Spleen (tissue), 11 donors: ENCODE results near the gene MYPOP. TPM values are rescaled to one million over a fixed set of nuclear protein-coding genes. Genes with fewer than 3 reads are reported as not detected.
"Not testable (repeated sequence)": the region's sequence is repeated elsewhere in the genome, so short reads cannot be mapped to it uniquely, and the experiment has no call there.

Experiments used
- DNase-seq: peaks from one replicate; pipeline ENCODE4 v3.0.0-alpha.2; 2020
- H3K27ac ChIP-seq, 8 donors: fragments of 200-600 bp; sonication (generic) in 7 of 8; 1 replicate in 4 of 8; 2 replicates in 4 of 8; pipeline versions ENCODE4 v1.5.0 to v1.8.0; 2016 to 2021; ENCODE audit warnings: inconsistent platforms in 4 of 8, mild to moderate bottlenecking in 4 of 8, moderate library complexity in 1 of 8
- H3K27me3 ChIP-seq, 7 donors: fragments of 200-600 bp; sonication (generic) in 6 of 7; replicated peaks in 1 of 7; 1 replicate in 4 of 7; 2 replicates in 3 of 7; pipeline versions ENCODE4 v1.5.0 to v1.8.0; 2016 to 2021; ENCODE audit warnings: inconsistent platforms in 3 of 7, mild to moderate bottlenecking in 1 of 7
- H3K36me3 ChIP-seq, 6 donors: fragments of 200-600 bp; sonication (generic) in 5 of 6; 1 replicate in 4 of 6; 2 replicates in 2 of 6; pipeline versions ENCODE4 v1.5.0 to v1.8.0; 2016 to 2021; ENCODE audit warnings: inconsistent platforms in 2 of 6
- H3K4me1 ChIP-seq, 6 donors: fragments of 200-600 bp; sonication (generic) in 5 of 6; 1 replicate in 3 of 6; 2 replicates in 3 of 6; pipeline versions ENCODE4 v1.5.0 to v1.8.0; 2016 to 2021; ENCODE audit warnings: inconsistent platforms in 3 of 6
- H3K4me3 ChIP-seq, 8 donors: fragments of 200-600 bp; sonication (generic) in 7 of 8; 1 replicate in 4 of 8; 2 replicates in 4 of 8; pipeline versions ENCODE4 v1.5.0 to v1.8.0; 2016 to 2021; ENCODE audit warnings: inconsistent platforms in 4 of 8, mild to moderate bottlenecking in 4 of 8, moderate library complexity in 2 of 8
- H3K9me3 ChIP-seq, 8 donors: fragments of 200-600 bp; sonication (generic) in 7 of 8; 1 replicate in 4 of 8; 2 replicates in 4 of 8; pipeline versions ENCODE4 v1.5.0 to v1.8.0; 2016 to 2021; ENCODE audit warnings: inconsistent platforms in 4 of 8
- POLR2A ChIP-seq, 3 donors: fragments of 450-650 bp; IDR thresholded peaks; one replicate each; pipeline ENCODE4 v1.5.1; 2017; ENCODE audit warnings: antibody characterized with exemption in 3 of 3, mild to moderate bottlenecking in 1 of 3
- POLR2AphosphoS5 ChIP-seq, 3 donors: sonication (generic); formaldehyde crosslinking; IDR thresholded peaks; one replicate each; pipeline ENCODE4 v1.5.1; 2017; ENCODE audit warnings: antibody characterized with exemption in 3 of 3
- WGBS, 5 donors: extraction: QIAGEN DNeasy Blood & Tissue Kit in 3 of 5; methylation state at CpG; one replicate each; pipeline versions ENCODE4 v1.1.5 to v1.1.7; 2013 to 2018; 5-methylcytosine and 5-hydroxymethylcytosine counted together
- intact Hi-C: fragments of 100-400 bp; cut with DNase I; formaldehyde crosslinking; loops from one replicate; pipeline ENCODE4 v1.15.0; 2023; ENCODE audit warnings: low total_unique reads
- polyA plus RNA-seq, 3 donors: library from polyadenylated mRNA; stranded (reverse); fragments of 200-250 nt; gene quantifications; one replicate each; pipeline ENCODE4 v1.2.1, GENCODE V29; 2013
- total RNA-seq, 7 donors: library from RNA; depleted of rRNA in 3 of 7; stranded (reverse); fragments of >200 nt in 3 of 7; fragmentation: NEBNext Ultra II Directional in 4 of 7; extraction: Animal tissue kit (Norgen Biotek cat#: 25700) in 4 of 7; gene quantifications; one replicate each; pipeline versions ENCODE4 v1.1.0 to v1.2.1, GENCODE V29; 2016 to 2021
- TF ChIP-seq, protein P1 (sequence below), 11 experiments: fragments of 200-600 bp in 7 of 11; fragments of 450-650 bp in 4 of 11; sonication (generic) in 4 of 11; IDR thresholded peaks in 8 of 11; conservative IDR thresholded peaks in 3 of 11; 1 replicate in 7 of 11; 2 replicates in 4 of 11; pipeline versions ENCODE4 v1.4.0 to v1.8.0; 2016 to 2021; ENCODE audit warnings: antibody characterized with exemption in 11 of 11, inconsistent platforms in 4 of 11, mild to moderate bottlenecking in 1 of 11
- donor health status: healthy with polysubstance abuse.
- donor health status: DM: no; HTN: no; CAD: no; lungs with moderate emphysema.
- donor health status: DM: no; HTN: no; CAD: no.
- donor health status: Bipolar disorder and iron deficiency.
- donor health status: healthy.
- donor health status: DM: no; HTN: no; CAD: no.
- donor health status: DM: yes; HTN: yes; CAD: no.

MYPOP gene
- total and polyA plus RNA-seq, 10 donors: 5.1 to 13.2 (median 9.5) TPM

DNA sequence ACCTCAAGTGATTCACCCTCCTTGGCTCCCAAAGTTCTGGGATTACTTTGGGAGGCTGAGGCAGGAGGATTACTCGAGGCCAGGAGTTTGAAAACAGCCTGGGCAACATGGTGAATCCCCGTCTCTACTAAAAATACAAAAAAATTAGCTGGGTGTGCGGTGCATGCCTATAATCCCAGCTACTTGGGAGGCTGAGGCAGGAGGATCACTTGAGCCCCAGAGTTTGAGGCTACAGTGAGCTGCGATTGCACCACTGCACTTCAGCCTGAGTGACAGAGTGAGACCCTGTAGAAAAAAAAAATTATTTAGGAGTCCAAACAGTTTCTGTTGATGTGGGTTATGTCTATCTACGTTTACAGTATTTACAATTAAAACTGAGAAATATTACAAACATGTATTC is 31.6 kb downstream of the MYPOP start:
- intact Hi-C loops: no loop called here
- TF ChIP-seq POLR2AphosphoS5 (IDR thresholded peaks at IDR 0.05) (no peak), POLR2A (IDR thresholded peaks at IDR 0.05) (no peak)
- TF ChIP-seq, protein P1, sequence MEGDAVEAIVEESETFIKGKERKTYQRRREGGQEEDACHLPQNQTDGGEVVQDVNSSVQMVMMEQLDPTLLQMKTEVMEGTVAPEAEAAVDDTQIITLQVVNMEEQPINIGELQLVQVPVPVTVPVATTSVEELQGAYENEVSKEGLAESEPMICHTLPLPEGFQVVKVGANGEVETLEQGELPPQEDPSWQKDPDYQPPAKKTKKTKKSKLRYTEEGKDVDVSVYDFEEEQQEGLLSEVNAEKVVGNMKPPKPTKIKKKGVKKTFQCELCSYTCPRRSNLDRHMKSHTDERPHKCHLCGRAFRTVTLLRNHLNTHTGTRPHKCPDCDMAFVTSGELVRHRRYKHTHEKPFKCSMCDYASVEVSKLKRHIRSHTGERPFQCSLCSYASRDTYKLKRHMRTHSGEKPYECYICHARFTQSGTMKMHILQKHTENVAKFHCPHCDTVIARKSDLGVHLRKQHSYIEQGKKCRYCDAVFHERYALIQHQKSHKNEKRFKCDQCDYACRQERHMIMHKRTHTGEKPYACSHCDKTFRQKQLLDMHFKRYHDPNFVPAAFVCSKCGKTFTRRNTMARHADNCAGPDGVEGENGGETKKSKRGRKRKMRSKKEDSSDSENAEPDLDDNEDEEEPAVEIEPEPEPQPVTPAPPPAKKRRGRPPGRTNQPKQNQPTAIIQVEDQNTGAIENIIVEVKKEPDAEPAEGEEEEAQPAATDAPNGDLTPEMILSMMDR (IDR thresholded peaks at IDR 0.05 in 8 of 11, conservative IDR thresholded peaks at IDR 0.05 in 3 of 11): no peak
- Histone ChIP-seq H3K27me3 (peaks cover 0 to 13% (median 0%) of the 10 kb centered on the region in 7 donors), H3K27ac (no peak overlapping the region), H3K36me3 (no peaks in the 10 kb centered on the region), H3K4me3 (no peak overlapping the region), H3K4me1 (no peaks in the 10 kb centered on the region), H3K9me3 (no peaks in the 10 kb centered on the region)
- no peak for DNase-seq
- WGBS, 5 donors: 77 to 88% (median 82%) methylated on average over 5 of the region's 5 CpGs

DNA sequence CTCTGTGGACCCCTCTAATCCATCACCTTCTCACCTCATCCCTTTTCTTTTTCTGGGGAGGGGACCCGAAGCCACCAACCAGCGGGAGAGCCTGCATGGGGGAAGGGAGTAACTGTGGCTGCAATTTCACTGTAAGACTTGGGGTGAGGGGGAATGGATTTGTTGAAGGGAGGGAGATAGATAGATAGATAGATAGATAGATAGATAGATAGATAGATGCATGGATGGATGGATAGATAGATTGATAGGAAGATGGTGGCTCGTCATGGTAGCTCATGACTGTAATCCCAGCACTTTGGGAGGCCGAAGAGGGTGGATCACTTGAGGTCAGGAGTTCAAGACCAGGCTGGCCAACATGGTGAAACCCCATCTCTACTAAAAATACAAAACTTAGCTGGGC is 35.2 kb downstream of the MYPOP start:
- peaks cover 0 to 28% (median 14%) of the 10 kb centered on the region in 7 donors for H3K27me3 ChIP-seq
- peaks cover 9 to 20% (median 19%) of the 10 kb centered on the region in 6 donors for H3K4me1 ChIP-seq
- H3K36me3 ChIP-seq, H3K27ac ChIP-seq, H3K9me3 ChIP-seq, intact Hi-C loops, DNase-seq, H3K4me3 ChIP-seq: not testable (repeated sequence)
- WGBS, 5 donors: 78 to 88% (median 80%) methylated on average over 3 to 4 of the region's 4 CpGs

DNA sequence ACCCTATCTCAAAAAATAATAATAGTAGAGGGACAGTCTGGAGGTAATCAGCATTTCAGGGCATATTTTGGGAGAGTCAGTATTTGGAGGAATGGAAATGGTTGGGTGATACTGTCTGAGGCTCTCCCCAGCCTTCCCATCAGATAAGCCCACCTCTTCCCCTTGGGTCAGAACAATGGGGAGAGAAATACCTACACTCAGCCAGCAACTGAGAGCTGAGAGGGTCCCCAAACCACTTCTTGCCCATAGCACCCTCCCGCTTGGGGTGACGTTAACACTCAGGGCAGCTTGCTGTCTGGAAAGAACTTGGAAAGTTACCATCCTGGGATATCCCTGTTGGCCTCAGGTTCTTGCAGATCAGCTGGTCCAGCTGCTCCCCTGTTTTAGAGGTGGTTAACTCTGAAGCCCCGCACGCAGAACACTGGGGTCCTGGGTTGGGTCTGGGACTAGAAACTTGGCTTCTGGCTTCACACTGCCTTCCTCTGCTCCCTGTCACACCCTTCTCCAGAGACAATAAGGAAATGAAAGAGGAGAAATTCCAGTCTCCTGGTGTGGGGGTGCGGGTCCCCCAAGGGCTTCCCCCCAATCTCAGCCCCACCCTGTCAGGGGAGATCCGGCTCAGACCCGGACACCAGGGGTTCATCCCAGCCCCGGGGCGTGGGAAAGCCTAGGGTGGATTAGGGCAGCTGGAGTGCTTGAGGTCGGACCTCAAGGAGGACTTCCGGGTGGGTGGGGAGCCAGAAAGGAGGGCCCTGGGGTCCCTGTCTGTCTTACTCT is 35.8 kb downstream of the MYPOP start:
- H3K9me3 ChIP-seq: no peaks in the 10 kb centered on the region
- no peak for DNase-seq
- TF ChIP-seq, protein P1 (IDR thresholded peaks at IDR 0.05 in 8 of 11, conservative IDR thresholded peaks at IDR 0.05 in 3 of 11): no peak
- no peak for TF ChIP-seq POLR2A (IDR thresholded peaks at IDR 0.05)
- no peak for TF ChIP-seq POLR2AphosphoS5 (IDR thresholded peaks at IDR 0.05)
- intact Hi-C loops: no loop called here
- peaks cover 0 to 28% (median 14%) of the 10 kb centered on the region in 7 donors for H3K27me3 ChIP-seq
- H3K27ac ChIP-seq: no peak overlapping the region
- H3K36me3 ChIP-seq: peaks cover 0 to under 1% (median 0%) of the 10 kb centered on the region in 6 donors
- H3K4me1 ChIP-seq: peaks cover 15 to 26% (median 25%) of the 10 kb centered on the region in 6 donors
- WGBS, 5 donors: 77 to 90% (median 79%) methylated on average over 11 of the region's 11 CpGs
- H3K4me3 ChIP-seq: no peak overlapping the region

DNA sequence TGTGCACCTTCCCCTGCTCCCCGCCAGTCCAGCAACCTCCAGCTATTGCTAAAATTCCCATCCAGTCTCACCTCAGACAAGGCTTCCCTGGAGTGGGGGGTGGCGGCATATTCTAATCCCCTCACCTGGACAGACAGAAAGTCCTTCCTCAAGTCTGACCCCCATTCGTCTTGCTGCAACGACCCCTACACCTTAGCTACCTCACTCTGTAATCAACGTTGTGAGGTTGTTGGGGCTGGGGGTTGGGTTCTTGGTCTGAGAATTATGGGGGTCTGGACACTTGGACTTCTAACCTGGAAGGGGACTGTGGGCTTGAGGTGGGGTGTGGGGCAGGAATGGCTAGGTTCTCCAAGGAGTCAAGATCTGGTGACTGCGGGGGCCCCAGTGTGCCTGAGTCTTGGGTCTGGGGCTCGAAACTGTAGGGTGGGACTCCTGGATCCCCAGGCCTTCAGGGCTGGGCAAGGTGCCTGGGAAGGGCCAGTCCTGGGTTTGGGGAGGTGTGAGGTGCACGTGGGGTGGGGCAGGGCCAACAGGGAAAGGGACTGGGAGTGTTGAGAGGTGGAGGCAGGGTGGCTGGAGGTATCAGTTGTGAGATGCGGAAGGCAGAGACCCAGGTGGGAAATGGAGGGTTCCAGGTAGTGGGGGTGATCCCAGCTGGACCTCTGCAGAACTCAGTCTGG is 37.0 kb downstream of the MYPOP start:
- Histone ChIP-seq H3K9me3 (no peaks in the 10 kb centered on the region), H3K4me3 (no peak overlapping the region), H3K27ac (no peak overlapping the region), H3K27me3 (peaks cover 0 to 28% (median 14%) of the 10 kb centered on the region in 7 donors), H3K4me1 (peaks cover 25 to 38% (median 37%) of the 10 kb centered on the region in 6 donors), H3K36me3 (peaks cover 0 to 11% (median 0%) of the 10 kb centered on the region in 6 donors)
- TF ChIP-seq POLR2AphosphoS5 (IDR thresholded peaks at IDR 0.05) (no peak), POLR2A (IDR thresholded peaks at IDR 0.05) (no peak)
- TF ChIP-seq, protein P1 (IDR thresholded peaks at IDR 0.05 in 8 of 11, conservative IDR thresholded peaks at IDR 0.05 in 3 of 11): no peak
- no peak for DNase-seq
- intact Hi-C loops: no loop called here
- WGBS, 5 donors: 73 to 84% (median 78%) methylated on average over 9 of the region's 9 CpGs
